ENCODE measurements around the gene SGK1.

DNA sequence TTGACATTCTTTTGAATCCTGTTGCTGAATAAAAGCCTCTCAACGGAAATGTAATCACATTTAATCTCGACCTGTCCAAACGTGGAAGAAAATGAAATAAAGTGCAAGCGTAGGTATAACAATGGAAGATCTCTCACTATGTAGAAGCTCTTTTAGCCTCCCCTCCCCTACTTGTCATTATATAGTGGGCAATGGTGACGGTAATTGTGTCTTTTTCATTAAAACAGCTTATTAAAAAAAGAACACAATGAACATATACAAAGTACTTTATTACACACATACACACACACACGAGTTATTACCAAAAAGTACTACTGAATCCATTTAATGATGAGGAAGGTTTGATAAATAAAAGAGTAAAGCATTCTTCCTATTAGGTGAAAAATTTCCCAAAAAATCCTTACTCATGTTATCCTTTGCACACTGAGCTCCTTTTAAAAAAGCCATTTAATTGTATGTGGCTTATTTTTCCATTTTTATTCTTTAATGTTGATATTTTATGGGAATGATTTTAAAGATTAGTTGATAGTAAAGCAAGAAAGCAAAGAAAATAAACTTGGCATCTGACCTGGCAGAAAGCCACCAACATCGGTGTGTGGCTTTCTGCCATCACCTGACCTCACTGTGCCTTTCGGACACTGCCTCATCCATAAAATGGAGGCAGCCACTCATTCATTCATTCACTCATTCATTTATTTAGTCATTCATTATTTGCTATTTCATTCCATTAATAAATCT lies 493 bp upstream of the SGK1 start:
- TF ChIP-seq, protein P1, sequence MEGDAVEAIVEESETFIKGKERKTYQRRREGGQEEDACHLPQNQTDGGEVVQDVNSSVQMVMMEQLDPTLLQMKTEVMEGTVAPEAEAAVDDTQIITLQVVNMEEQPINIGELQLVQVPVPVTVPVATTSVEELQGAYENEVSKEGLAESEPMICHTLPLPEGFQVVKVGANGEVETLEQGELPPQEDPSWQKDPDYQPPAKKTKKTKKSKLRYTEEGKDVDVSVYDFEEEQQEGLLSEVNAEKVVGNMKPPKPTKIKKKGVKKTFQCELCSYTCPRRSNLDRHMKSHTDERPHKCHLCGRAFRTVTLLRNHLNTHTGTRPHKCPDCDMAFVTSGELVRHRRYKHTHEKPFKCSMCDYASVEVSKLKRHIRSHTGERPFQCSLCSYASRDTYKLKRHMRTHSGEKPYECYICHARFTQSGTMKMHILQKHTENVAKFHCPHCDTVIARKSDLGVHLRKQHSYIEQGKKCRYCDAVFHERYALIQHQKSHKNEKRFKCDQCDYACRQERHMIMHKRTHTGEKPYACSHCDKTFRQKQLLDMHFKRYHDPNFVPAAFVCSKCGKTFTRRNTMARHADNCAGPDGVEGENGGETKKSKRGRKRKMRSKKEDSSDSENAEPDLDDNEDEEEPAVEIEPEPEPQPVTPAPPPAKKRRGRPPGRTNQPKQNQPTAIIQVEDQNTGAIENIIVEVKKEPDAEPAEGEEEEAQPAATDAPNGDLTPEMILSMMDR (IDR thresholded peaks at IDR 0.05; ENCODE audit: low read depth, low read length, poor library complexity, severe bottlenecking): no peak
- TF ChIP-seq EZH2phosphoT487 (IDR thresholded peaks at IDR 0.05; ENCODE audit: borderline replicate concordance, low read length): no peak

All from DOHH2 (cell line).